PC-9 (cell line): ENCODE results near the gene SLC16A14. TPM values are rescaled to one million over a fixed set of nuclear protein-coding genes. Genes with fewer than 3 reads are reported as not detected.
A peak's percentile ranks its signal among the peaks of the same experiment; 100 is the strongest.

Experiments
- BruUV-seq: library from RNA; stranded (reverse); fragments of 400-500 nt; replicated peaks from 2 replicates; lab custom pipeline; 2021; lab: Mats Ljungman, UMichigan
- CTCF ChIA-PET: fragments of 300-600 bp; sonication (Branson Sonifier 250); formaldehyde crosslinking; loops from one replicate; lab custom pipeline; 2022; ENCODE audit warnings: antibody characterized with exemption; lab: Charles Lee
- POLR2A ChIA-PET: fragments of 300-600 bp; sonication (Branson Sonifier 250); formaldehyde crosslinking; loops from one replicate; lab custom pipeline; 2022; ENCODE audit warnings: antibody characterized with exemption; ENCODE audit not compliant: unreplicated experiment; lab: Charles Lee
- DNase-seq, 2 experiments: peaks; one replicate each; pipeline versions ENCODE4 v3.0.0 to v3.0.0-alpha.2; 2015 to 2022; ENCODE audit warnings: mixed read lengths in 1 of 2
- H2AFZ ChIP-seq: fragments of 200-600 bp; sonication (generic); 2 replicates; pipeline ENCODE4 v1.8.1; 2017; ENCODE audit warnings: antibody characterized with exemption
- H3F3A ChIP-seq: fragments of 200-600 bp; sonication (generic); 2 replicates; pipeline ENCODE4 v1.8.1; 2017; ENCODE audit warnings: antibody characterized with exemption, mild to moderate bottlenecking, low read depth; ENCODE audit not compliant: insufficient read depth
- H3K27ac ChIP-seq: fragments of 200-600 bp; sonication (generic); 2 replicates; pipeline ENCODE4 v1.6.1; 2016; ENCODE audit warnings: mixed run types
- H3K27me3 ChIP-seq: fragments of 200-600 bp; sonication (generic); 2 replicates; pipeline ENCODE4 v1.6.1; 2016; ENCODE audit warnings: low read depth, mixed run types; ENCODE audit not compliant: insufficient read depth
- H3K36me3 ChIP-seq: fragments of 200-600 bp; sonication (generic); 2 replicates; pipeline ENCODE4 v1.6.1; 2016; ENCODE audit warnings: low read depth, mixed run types
- H3K4me1 ChIP-seq: fragments of 200-600 bp; sonication (generic); replicated peaks from 2 replicates; pipeline ENCODE4 v1.6.1; 2016; ENCODE audit warnings: mixed run types; ENCODE audit not compliant: insufficient read depth
- H3K4me2 ChIP-seq: fragments of 200-600 bp; sonication (generic); 2 replicates; pipeline ENCODE4 v1.6.1; 2017; ENCODE audit warnings: mixed run types
- H3K4me3 ChIP-seq: fragments of 200-600 bp; sonication (generic); 2 replicates; pipeline ENCODE4 v1.6.1; 2016; ENCODE audit warnings: mixed run types
- H3K79me2 ChIP-seq: fragments of 200-600 bp; sonication (generic); 2 replicates; pipeline ENCODE4 v1.6.1; 2017; ENCODE audit warnings: low read depth, mixed run types
- H3K9me2 ChIP-seq: fragments of 200-600 bp; sonication (generic); 2 replicates; pipeline ENCODE4 v1.8.1; 2017; ENCODE audit warnings: mild to moderate bottlenecking; ENCODE audit not compliant: insufficient read depth
- H3K9me3 ChIP-seq: fragments of 200-600 bp; sonication (generic); 2 replicates; pipeline ENCODE4 v1.8.1; 2016; ENCODE audit warnings: low read depth; ENCODE audit not compliant: insufficient read depth
- H4K20me1 ChIP-seq: fragments of 200-600 bp; sonication (generic); 2 replicates; pipeline ENCODE4 v1.8.1; 2017; ENCODE audit not compliant: insufficient read depth
- CTCF ChIP-seq: fragments of 200-600 bp; sonication (generic); conservative IDR thresholded peaks from 2 replicates; pipeline ENCODE4 v1.6.1; 2017; ENCODE audit warnings: mixed run types, antibody characterized with exemption, mild to moderate bottlenecking, moderate library complexity
- EZH2 ChIP-seq: fragments of 200-600 bp; sonication (generic); IDR thresholded peaks from 2 replicates; pipeline ENCODE4 v1.8.0; 2017; ENCODE audit warnings: antibody characterized with exemption, low read depth
- intact Hi-C: fragments of 100-400 bp; cut with micrococcal nuclease; formaldehyde crosslinking; loops from one replicate; pipeline ENCODE4 v1.10.0; 2022; ENCODE audit not compliant: unreplicated experiment
- total RNA-seq: library from RNA; stranded (reverse); gene quantifications from 2 replicates; pipeline ENCODE4 v1.2.3, GENCODE V29; 2021

The SLC16A14 gene
- total RNA-seq, 1 experiment from 2014 or later: 0.57 TPM

GRCh38 chr2:230018153-230018552 is 50.6 kb downstream of the SLC16A14 start:
- no peak overlapping the region for H3K4me2 ChIP-seq
- H3K4me3 ChIP-seq: no peak overlapping the region
- H3K79me2 ChIP-seq: no peaks in the 10 kb centered on the region
- H4K20me1 ChIP-seq: no peaks in the 10 kb centered on the region
- no peaks in the 10 kb centered on the region for H3K36me3 ChIP-seq
- intact Hi-C loops: no loop called here
- CTCF ChIA-PET: no interaction called here
- H3K9me2 ChIP-seq: no peaks in the 10 kb centered on the region
- H3K9me3 ChIP-seq: no peaks in the 10 kb centered on the region
- H3K27ac ChIP-seq: no peak overlapping the region
- DNase-seq: peak in 1 of 2 experiments; percentile 34
- POLR2A ChIA-PET: no interaction called here
- no TSS peak for BruUV-seq
- no peaks in the 10 kb centered on the region for H3K27me3 ChIP-seq
- no peaks in the 10 kb centered on the region for H3K4me1 ChIP-seq
- TF ChIP-seq EZH2 (no peak), CTCF (no peak)
- no peak overlapping the region for H2AFZ ChIP-seq
- H3F3A ChIP-seq: no peaks in the 10 kb centered on the region

- ChIA-PET CTCF (no interaction called here), POLR2A (no interaction called here)
- Histone ChIP-seq H3K9me2 (no peaks in the 10 kb centered on the region), H3K9me3 (no peaks in the 10 kb centered on the region), H3K4me3 (no peak overlapping the region), H3K27ac (no peak overlapping the region), H3K27me3 (no peaks in the 10 kb centered on the region), H3K79me2 (no peaks in the 10 kb centered on the region), H2AFZ (no peak overlapping the region), H3K36me3 (no peaks in the 10 kb centered on the region), H3K4me1 (no peaks in the 10 kb centered on the region), H3F3A (no peaks in the 10 kb centered on the region), H3K4me2 (no peak overlapping the region), H4K20me1 (no peaks in the 10 kb centered on the region)
- no TSS peak for BruUV-seq
- TF ChIP-seq CTCF (no peak), EZH2 (no peak)
- intact Hi-C loops: no loop called here
- DNase-seq: no peak
These were observed 51.9 kb downstream of the SLC16A14 start for GRCh38 chr2:230016844-230017243.

- Histone ChIP-seq H2AFZ (no peak overlapping the region), H3K9me2 (no peaks in the 10 kb centered on the region), H3K9me3 (no peaks in the 10 kb centered on the region), H3K4me3 (no peak overlapping the region), H4K20me1 (no peaks in the 10 kb centered on the region), H3K4me1 (peaks cover 7% of the 10 kb centered on the region), H3K79me2 (no peaks in the 10 kb centered on the region), H3K27me3 (no peaks in the 10 kb centered on the region), H3K27ac (no peak overlapping the region), H3K36me3 (no peaks in the 10 kb centered on the region), H3F3A (no peaks in the 10 kb centered on the region), H3K4me2 (no peak overlapping the region)
- ChIA-PET POLR2A (no interaction called here), CTCF (interaction anchor here (1.1 kb wide), 1 partner anchor 55 kb away, joined by 8 read pairs; no protein-coding TSS in a partner anchor)
- intact Hi-C loops: no loop called here
- no TSS peak for BruUV-seq
- DNase-seq: no peak
- TF ChIP-seq EZH2 (no peak), CTCF (no peak)
These were observed 56.3 kb downstream of the SLC16A14 start for GRCh38 chr2:230012267-230012884.
